Gastroesophageal sphincter (tissue), 4 donors: ENCODE results near the gene CASP3. TPM values are rescaled to one million over a fixed set of nuclear protein-coding genes. Genes with fewer than 3 reads are reported as not detected.
"Not testable (repeated sequence)": the region's sequence is repeated elsewhere in the genome, so short reads cannot be mapped to it uniquely, and the experiment has no call there.

Experiments used
- ATAC-seq: fragments of 150-250 bp; one replicate; pipeline ENCODE4 v1.9.1; 2016; ENCODE audit warnings: mild to moderate bottlenecking, moderate library complexity
- H3K27ac ChIP-seq, 4 donors: fragments of 200-600 bp; sonication (generic) in 3 of 4; 1 replicate in 3 of 4; 2 replicates in 1 of 4; pipeline ENCODE4 v1.5.1; 2016 to 2019
- H3K27me3 ChIP-seq: fragments of 200-600 bp; sonication (generic); one replicate; pipeline ENCODE4 v1.5.1; 2019
- H3K36me3 ChIP-seq, 2 donors: fragments of 200-600 bp; sonication (generic); one replicate each; pipeline ENCODE4 v1.5.1; 2019; ENCODE audit warnings: control low read depth in 1 of 2
- H3K4me1 ChIP-seq, 3 donors: fragments of 200-600 bp; sonication (generic); 1 replicate in 2 of 3; 2 replicates in 1 of 3; pipeline ENCODE4 v1.5.1; 2016 to 2019; ENCODE audit warnings: control low read depth in 2 of 3
- H3K4me3 ChIP-seq, 2 donors: fragments of 200-600 bp; sonication (generic); one replicate each; pipeline ENCODE4 v1.5.1; 2019; ENCODE audit warnings: mild to moderate bottlenecking in 1 of 2, moderate library complexity in 1 of 2
- H3K9me3 ChIP-seq, 3 donors: fragments of 200-600 bp; sonication (generic); one replicate each; pipeline ENCODE4 v1.5.1; 2017 to 2019; ENCODE audit warnings: control low read depth in 2 of 3
- EP300 ChIP-seq: sonication (generic); formaldehyde crosslinking; IDR thresholded peaks from one replicate; pipeline ENCODE4 v1.6.1; 2017; ENCODE audit warnings: antibody characterized with exemption, mild to moderate bottlenecking
- POLR2A ChIP-seq, 2 donors: fragments of 450-650 bp; IDR thresholded peaks; one replicate each; pipeline ENCODE4 v1.6.1; 2017; ENCODE audit warnings: antibody characterized with exemption in 2 of 2, mild to moderate bottlenecking in 2 of 2, moderate library complexity in 1 of 2
- POLR2AphosphoS5 ChIP-seq: sonication (generic); formaldehyde crosslinking; IDR thresholded peaks from one replicate; pipeline ENCODE4 v1.6.1; 2017; ENCODE audit warnings: antibody characterized with exemption
- WGBS, 2 donors: methylation state at CpG; one replicate each; pipeline ENCODE4 v1.1.5; 2018; ENCODE audit warnings: low coverage in 1 of 2; 5-methylcytosine and 5-hydroxymethylcytosine counted together
- total RNA-seq, 4 donors: library from RNA; depleted of rRNA; stranded (reverse); fragments of >200 nt; gene quantifications; one replicate each; pipeline ENCODE4 v1.1.0, GENCODE V29; 2016
- TF ChIP-seq, protein P1 (sequence below), 4 experiments: fragments of 200-600 bp in 2 of 4; fragments of 450-650 bp in 2 of 4; sonication (generic) in 1 of 4; IDR thresholded peaks; one replicate each; pipeline ENCODE4 v1.5.1; 2017 to 2019; ENCODE audit warnings: antibody characterized with exemption in 4 of 4, mild to moderate bottlenecking in 2 of 4, moderate library complexity in 2 of 4

CASP3 gene
- total RNA-seq, 4 donors from 2014 or later, result 12.1 to 28.5 (median 14.7) TPM

DNA sequence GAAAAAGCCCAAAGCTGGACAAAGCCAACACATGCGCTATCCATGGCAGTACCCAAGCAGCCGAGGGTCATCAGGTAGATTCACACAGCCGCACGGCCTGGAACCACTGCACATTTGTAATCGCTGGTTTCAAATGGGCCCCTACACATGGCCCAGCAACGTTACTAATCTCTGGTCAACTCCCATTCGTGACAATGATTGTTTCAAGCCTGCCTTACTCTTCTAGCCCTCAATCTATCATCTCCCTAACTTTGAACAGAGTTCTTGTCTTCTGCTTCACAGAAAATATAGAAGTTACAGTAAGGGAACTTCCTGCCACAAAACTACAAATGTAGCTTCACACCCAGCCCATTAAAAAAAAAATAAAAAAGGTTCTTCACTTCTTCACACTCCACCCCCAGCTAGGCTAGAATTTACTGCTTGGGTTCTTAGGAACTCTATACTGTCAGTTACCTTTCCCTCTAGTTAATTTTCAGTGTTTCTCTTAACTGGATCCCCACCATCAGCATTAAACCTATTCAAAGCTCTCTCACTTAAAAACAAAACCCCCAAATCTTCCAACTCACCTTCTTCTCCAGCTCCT lies 24.2 kb downstream of the CASP3 start:
- Histone ChIP-seq H3K27me3 (no peaks in the 10 kb centered on the region), H3K36me3 (peaks cover 0 to 46% of the 10 kb centered on the region in 2 donors), H3K27ac (no peak overlapping the region), H3K9me3 (no peaks in the 10 kb centered on the region), H3K4me1 (no peaks in the 10 kb centered on the region), H3K4me3 (no peak overlapping the region)
- WGBS, 2 donors, result 92% methylated on average over 6 to 7 of the region's 7 CpGs
- ATAC-seq, result no peak
- TF ChIP-seq, protein P1, sequence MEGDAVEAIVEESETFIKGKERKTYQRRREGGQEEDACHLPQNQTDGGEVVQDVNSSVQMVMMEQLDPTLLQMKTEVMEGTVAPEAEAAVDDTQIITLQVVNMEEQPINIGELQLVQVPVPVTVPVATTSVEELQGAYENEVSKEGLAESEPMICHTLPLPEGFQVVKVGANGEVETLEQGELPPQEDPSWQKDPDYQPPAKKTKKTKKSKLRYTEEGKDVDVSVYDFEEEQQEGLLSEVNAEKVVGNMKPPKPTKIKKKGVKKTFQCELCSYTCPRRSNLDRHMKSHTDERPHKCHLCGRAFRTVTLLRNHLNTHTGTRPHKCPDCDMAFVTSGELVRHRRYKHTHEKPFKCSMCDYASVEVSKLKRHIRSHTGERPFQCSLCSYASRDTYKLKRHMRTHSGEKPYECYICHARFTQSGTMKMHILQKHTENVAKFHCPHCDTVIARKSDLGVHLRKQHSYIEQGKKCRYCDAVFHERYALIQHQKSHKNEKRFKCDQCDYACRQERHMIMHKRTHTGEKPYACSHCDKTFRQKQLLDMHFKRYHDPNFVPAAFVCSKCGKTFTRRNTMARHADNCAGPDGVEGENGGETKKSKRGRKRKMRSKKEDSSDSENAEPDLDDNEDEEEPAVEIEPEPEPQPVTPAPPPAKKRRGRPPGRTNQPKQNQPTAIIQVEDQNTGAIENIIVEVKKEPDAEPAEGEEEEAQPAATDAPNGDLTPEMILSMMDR (IDR thresholded peaks at IDR 0.05), result no peak
- TF ChIP-seq EP300 (no peak), POLR2AphosphoS5 (no peak), POLR2A (IDR thresholded peaks at IDR 0.05) (no peak)

DNA sequence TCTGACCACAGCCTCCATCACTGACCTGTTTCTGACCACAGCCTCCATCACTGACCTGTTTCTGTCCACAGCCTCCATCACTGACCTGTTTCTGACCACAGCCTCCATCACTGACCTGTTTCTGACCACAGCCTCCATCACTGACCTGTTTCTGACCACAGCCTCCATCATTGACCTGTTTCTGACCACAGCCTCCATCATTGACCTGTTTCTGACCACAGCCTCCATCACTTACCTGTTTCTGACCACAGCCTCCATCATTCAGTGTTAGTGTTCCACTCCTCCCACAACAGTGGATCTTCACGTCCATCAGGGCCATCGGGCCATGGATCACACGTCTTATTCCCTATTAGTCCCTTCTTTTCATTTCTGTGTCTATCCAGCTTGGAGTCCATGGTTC lies 24.7 kb downstream of the CASP3 start:
- H3K9me3 ChIP-seq, H3K4me3 ChIP-seq, ATAC-seq, H3K27me3 ChIP-seq, H3K27ac ChIP-seq, H3K4me1 ChIP-seq: not testable (repeated sequence)
- WGBS, 2 donors, result 95 to 97% methylated on average over 3 of the region's 3 CpGs
- H3K36me3 ChIP-seq, result peaks cover 0 to 40% of the 10 kb centered on the region in 2 donors

DNA sequence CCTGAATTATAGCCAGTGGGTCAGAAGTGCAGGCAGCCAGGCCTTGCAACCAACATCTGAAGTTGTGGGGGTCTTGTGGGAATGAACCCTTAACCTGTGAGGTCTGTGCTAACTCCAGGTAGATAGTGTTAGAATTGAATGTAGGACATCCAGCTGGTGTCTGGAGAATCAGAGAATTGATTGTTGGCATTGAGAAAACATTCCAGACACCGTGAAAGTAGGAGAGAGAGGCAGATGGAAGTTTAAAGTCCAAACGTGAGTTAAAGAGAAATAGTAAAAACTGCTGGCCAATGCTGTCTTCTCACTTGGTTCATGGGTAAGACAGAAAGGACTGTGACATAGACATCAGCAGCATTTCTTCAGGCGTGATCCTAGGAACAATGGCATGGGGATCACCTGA lies 27.7 kb downstream of the CASP3 start:
- Histone ChIP-seq H3K27me3 (no peaks in the 10 kb centered on the region), H3K4me3 (no peak overlapping the region), H3K9me3 (no peaks in the 10 kb centered on the region), H3K27ac (no peak overlapping the region), H3K36me3 (peaks cover 0 to 10% of the 10 kb centered on the region in 2 donors), H3K4me1 (no peaks in the 10 kb centered on the region)
- WGBS, 2 donors, result 63 to 74% methylated on average over 3 of the region's 3 CpGs
- no peak for ATAC-seq
- no peak for TF ChIP-seq POLR2A (IDR thresholded peaks at IDR 0.05)
- TF ChIP-seq, protein P1 (IDR thresholded peaks at IDR 0.05), result no peak
- TF ChIP-seq POLR2AphosphoS5, result no peak
- TF ChIP-seq EP300, result no peak

DNA sequence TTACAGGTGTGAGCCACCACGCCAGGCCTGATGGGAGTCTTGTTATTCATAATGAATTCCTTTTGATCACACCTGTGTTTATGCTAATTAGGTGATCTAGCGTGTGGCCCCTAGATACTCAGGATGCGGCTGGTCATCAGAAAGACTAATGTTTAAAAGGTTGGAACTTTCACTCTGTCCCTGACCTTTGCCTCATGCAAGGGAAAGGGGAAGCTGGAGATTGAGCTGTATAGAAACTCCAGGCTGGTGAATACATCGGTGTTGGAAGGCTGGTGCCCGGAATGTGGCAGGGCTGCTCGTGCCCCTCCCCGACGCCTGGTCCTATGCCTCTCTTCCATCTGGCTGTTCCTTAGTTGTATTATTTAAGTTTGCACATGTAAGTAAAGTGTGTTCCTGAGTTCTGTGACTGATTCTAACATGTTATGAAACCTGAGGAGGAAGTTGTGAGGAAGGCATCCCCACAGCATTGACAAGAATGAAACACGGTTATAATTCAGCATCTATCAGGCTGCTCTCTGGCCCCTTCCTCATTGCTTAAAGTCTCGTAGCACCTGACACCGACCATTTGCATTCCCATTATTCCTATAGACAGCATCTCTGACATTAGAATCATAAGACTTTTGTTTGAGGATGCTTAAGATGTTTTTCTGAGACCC lies 28.9 kb downstream of the CASP3 start:
- Histone ChIP-seq H3K27me3 (no peaks in the 10 kb centered on the region), H3K36me3 (peaks cover 0 to 7% of the 10 kb centered on the region in 2 donors), H3K4me1 (no peaks in the 10 kb centered on the region), H3K27ac (no peak overlapping the region), H3K4me3 (no peak overlapping the region), H3K9me3 (no peaks in the 10 kb centered on the region)
- 82 to 87% methylated on average over 6 of the region's 11 CpGs for WGBS, 2 donors
- TF ChIP-seq POLR2A (IDR thresholded peaks at IDR 0.05) (no peak), EP300 (no peak), POLR2AphosphoS5 (no peak)
- TF ChIP-seq, protein P1 (IDR thresholded peaks at IDR 0.05), result no peak
- no peak for ATAC-seq

DNA sequence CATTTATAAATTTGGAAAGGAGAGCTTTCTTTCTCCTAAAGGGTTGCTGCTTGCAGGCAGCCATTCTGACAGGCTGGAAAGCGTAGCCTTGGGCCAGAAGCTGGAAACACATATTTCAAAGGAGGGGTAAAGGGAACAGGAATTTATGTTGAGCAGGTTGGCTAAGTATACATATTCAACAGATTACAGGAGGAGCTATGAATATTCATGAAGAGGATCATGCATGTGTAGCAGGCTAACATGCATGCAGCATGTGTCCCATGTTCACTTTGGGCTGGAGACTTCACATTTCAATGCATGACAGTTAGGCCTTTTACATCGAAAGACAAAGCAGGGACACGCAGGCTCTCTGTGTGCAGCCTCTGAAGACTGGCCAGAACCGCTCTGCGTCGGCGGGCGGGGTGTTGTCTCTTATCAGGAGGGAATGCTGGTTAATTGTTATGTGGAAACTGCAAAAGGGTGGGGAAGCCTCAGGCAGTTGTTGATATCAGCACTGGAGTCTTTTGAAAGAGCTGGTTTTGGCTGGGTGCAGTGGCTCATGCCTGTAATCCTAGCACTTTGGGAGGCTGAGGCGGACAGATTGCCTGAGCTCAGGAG lies 31.5 kb downstream of the CASP3 start:
- Histone ChIP-seq H3K27me3 (no peaks in the 10 kb centered on the region), H3K27ac (no peak overlapping the region), H3K4me1 (no peaks in the 10 kb centered on the region), H3K36me3 (no peaks in the 10 kb centered on the region), H3K4me3 (no peak overlapping the region), H3K9me3 (no peaks in the 10 kb centered on the region)
- ATAC-seq, result no peak
- TF ChIP-seq POLR2A (IDR thresholded peaks at IDR 0.05), result no peak
- TF ChIP-seq EP300, result no peak
- TF ChIP-seq POLR2AphosphoS5, result no peak
- TF ChIP-seq, protein P1 (IDR thresholded peaks at IDR 0.05), result no peak
- 78 to 100% methylated on average over 2 to 8 of the region's 9 CpGs for WGBS, 2 donors
